Measurements from ENCODE around the gene BRINP3. TPM values are rescaled to one million over a fixed set of nuclear protein-coding genes. Genes with fewer than 3 reads are reported as not detected.

Gene BRINP3
- total RNA-seq, 2 donors from 2014 or later: not detected

- no peak overlapping the region for H3K9ac ChIP-seq (ENCODE audit: extremely low read depth, low read length, poor library complexity, severe bottlenecking)
- H3K27ac ChIP-seq (ENCODE audit: low read depth, low read length): no peak overlapping the region
- H3K36me3 ChIP-seq (ENCODE audit: control insufficient read depth, insufficient read depth, low read length): no peaks in the 10 kb centered on the region
- no peaks in the 10 kb centered on the region for H3K4me1 ChIP-seq (ENCODE audit: control insufficient read depth, insufficient read depth, low read length)
- H3K27me3 ChIP-seq (ENCODE audit: control insufficient read depth, insufficient read depth, low read length, poor library complexity, severe bottlenecking): peaks cover 60% of the 10 kb centered on the region
- peaks cover 67% of the 10 kb centered on the region for H3K27me3 Mint-ChIP-seq (ENCODE audit: insufficient read depth)
- H3K4me3 Mint-ChIP-seq: no peak overlapping the region
- no peak for TF ChIP-seq CTCF (conservative IDR thresholded peaks at IDR 0.05)
- no peak for DNase-seq
- no peak overlapping the region for H3K4me3 ChIP-seq (ENCODE audit: low read length)
- no peaks in the 10 kb centered on the region for H3K36me3 Mint-ChIP-seq (ENCODE audit: low read depth)
- no peaks in the 10 kb centered on the region for H3K9me3 ChIP-seq (ENCODE audit: control insufficient read depth, low read length)
- H3K27ac Mint-ChIP-seq: no peak overlapping the region
- no peaks in the 10 kb centered on the region for H3K9me3 Mint-ChIP-seq
- WGBS, 2 experiments (ENCODE audit: insufficient coverage in 1 of 2, insufficient read length in 1 of 2): 89 to 100% methylated on average over 2 of the region's 2 CpGs
- H3K4me1 Mint-ChIP-seq: peaks cover 22% of the 10 kb centered on the region
Observed at GRCh38 chr1:190474010-190474409, 3.7 kb downstream of the BRINP3 start.

GRCh38 chr1:190472494-190472893 lies 5.2 kb downstream of the BRINP3 start:
- Histone ChIP-seq H3K27me3 (ENCODE audit: control insufficient read depth, insufficient read depth, low read length, poor library complexity, severe bottlenecking) (peaks cover 52% of the 10 kb centered on the region), H3K4me3 (ENCODE audit: low read length) (no peak overlapping the region), H3K9me3 (ENCODE audit: control insufficient read depth, low read length) (no peaks in the 10 kb centered on the region), H3K36me3 (ENCODE audit: control insufficient read depth, insufficient read depth, low read length) (no peaks in the 10 kb centered on the region), H3K4me1 (ENCODE audit: control insufficient read depth, insufficient read depth, low read length) (no peaks in the 10 kb centered on the region), H3K9ac (ENCODE audit: extremely low read depth, low read length, poor library complexity, severe bottlenecking) (no peak overlapping the region), H3K27ac (ENCODE audit: low read depth, low read length) (no peak overlapping the region)
- TF ChIP-seq CTCF (conservative IDR thresholded peaks at IDR 0.05): no peak
- Mint-ChIP-seq H3K9me3 (no peaks in the 10 kb centered on the region), H3K4me1 (peaks cover 15% of the 10 kb centered on the region), H3K36me3 (ENCODE audit: low read depth) (no peaks in the 10 kb centered on the region), H3K4me3 (no peak overlapping the region), H3K27me3 (ENCODE audit: insufficient read depth) (peaks cover 53% of the 10 kb centered on the region), H3K27ac (no peak overlapping the region)
- DNase-seq: no peak
- no CpG with 5 or more reads among the region's 1 CpG for WGBS, 2 experiments (ENCODE audit: insufficient coverage in 1 of 2, insufficient read length in 1 of 2)

GRCh38 chr1:190472042-190472441 lies 5.6 kb downstream of the BRINP3 start:
- Mint-ChIP-seq H3K36me3 (ENCODE audit: low read depth) (no peaks in the 10 kb centered on the region), H3K4me1 (peaks cover 15% of the 10 kb centered on the region), H3K9me3 (no peaks in the 10 kb centered on the region), H3K27me3 (ENCODE audit: insufficient read depth) (peaks cover 49% of the 10 kb centered on the region), H3K27ac (no peak overlapping the region), H3K4me3 (no peak overlapping the region)
- Histone ChIP-seq H3K27me3 (ENCODE audit: control insufficient read depth, insufficient read depth, low read length, poor library complexity, severe bottlenecking) (peaks cover 48% of the 10 kb centered on the region), H3K9ac (ENCODE audit: extremely low read depth, low read length, poor library complexity, severe bottlenecking) (no peak overlapping the region), H3K4me3 (ENCODE audit: low read length) (no peak overlapping the region), H3K27ac (ENCODE audit: low read depth, low read length) (no peak overlapping the region), H3K4me1 (ENCODE audit: control insufficient read depth, insufficient read depth, low read length) (no peaks in the 10 kb centered on the region), H3K9me3 (ENCODE audit: control insufficient read depth, low read length) (no peaks in the 10 kb centered on the region), H3K36me3 (ENCODE audit: control insufficient read depth, insufficient read depth, low read length) (no peaks in the 10 kb centered on the region)
- WGBS, 2 experiments (ENCODE audit: insufficient coverage in 1 of 2, insufficient read length in 1 of 2): 87% methylated on average over 2 of the region's 2 CpGs; no CpG with 5 or more reads in 1 of the 2 experiments
- TF ChIP-seq CTCF (conservative IDR thresholded peaks at IDR 0.05): no peak
- no peak for DNase-seq
